K562 (cell line): ENCODE results near the gene MBIP. TPM values are rescaled to one million over a fixed set of nuclear protein-coding genes. Genes with fewer than 3 reads are reported as not detected.

Experiments
- ATAC-seq: fragments of 200-7000 bp; cut with Tn5 transposase; 3 replicates; pipeline ENCODE4 v1.9.1; 2020; ENCODE audit warnings: moderate library complexity
- BruUV-seq: library from RNA; stranded (reverse); fragments of 400-500 nt; replicated peaks from 2 replicates; lab custom pipeline; 2021; lab: Mats Ljungman, UMichigan
- CTCF ChIA-PET: fragments of 300-600 bp; formaldehyde crosslinking; extraction: SDS; loops from one replicate; lab custom pipeline; 2021; ENCODE audit warnings: low intra/inter-chr PET ratio; lab: Yijun Ruan, JAX
- POLR2A ChIA-PET: fragments of 300-600, 350-650 bp; sonication (Branson Sonifier 250); formaldehyde crosslinking; extraction: SDS; loops from one replicate; lab custom pipeline; 2021; ENCODE audit warnings: antibody characterized with exemption, inconsistent platforms; lab: Yijun Ruan, JAX
- DNase-seq, 4 experiments: peaks; one replicate each; pipeline versions ENCODE4 v3.0.0 to v3.0.0-alpha.2; 2011 to 2018; ENCODE audit warnings: low spot score in 3 of 4, mixed read lengths in 3 of 4; ENCODE audit errors: extremely low read depth in 1 of 4
- FAIRE-seq: peaks from 2 replicates; lab custom pipeline; 2011; peaks lifted over from hg19 to GRCh38; lab: Jason Lieb, UNC
- H2AFZ ChIP-seq: 2 replicates; pipeline ENCODE4 v1.6.0; 2011; ENCODE audit warnings: low read depth, low read length, control low read depth, inconsistent platforms
- H3K27ac ChIP-seq: fragments of 200-600 bp; 3 replicates; pipeline ENCODE4 v1.8.0; 2011; ENCODE audit warnings: low read depth, mild to moderate bottlenecking, control low read depth, inconsistent platforms, low read length, moderate library complexity, mixed read lengths; ENCODE audit errors: extremely low read depth
- H3K27me3 ChIP-seq, 2 experiments: fragments of 300-600 bp in 1 of 2; 2 replicates in 1 of 2; 3 replicates in 1 of 2; pipeline versions ENCODE4 v1.6.0 to v1.8.0; 2011; ENCODE audit warnings: inconsistent platforms in 2 of 2, low read length in 2 of 2, mild to moderate bottlenecking in 1 of 2, mixed read lengths in 1 of 2, moderate library complexity in 1 of 2; ENCODE audit not compliant: control insufficient read depth in 2 of 2, insufficient read depth in 2 of 2
- H3K36me3 ChIP-seq: fragments of 300-600 bp; 3 replicates; pipeline ENCODE4 v1.8.0; 2011; ENCODE audit warnings: mild to moderate bottlenecking, low read length, inconsistent platforms; ENCODE audit not compliant: control insufficient read depth, insufficient read depth
- H3K4me1 ChIP-seq, 2 experiments: fragments of 200-600 bp in 1 of 2; replicated peaks in 1 of 2; 2 replicates in 1 of 2; 3 replicates in 1 of 2; pipeline versions ENCODE4 v1.5.1 to v1.8.0; 2011; ENCODE audit warnings: inconsistent platforms in 2 of 2, low read length in 2 of 2, mild to moderate bottlenecking in 1 of 2, mixed read lengths in 1 of 2, moderate library complexity in 1 of 2; ENCODE audit not compliant: control insufficient read depth in 2 of 2, insufficient read depth in 2 of 2
- H3K4me2 ChIP-seq: 2 replicates; pipeline ENCODE4 v1.6.1; 2011; ENCODE audit warnings: low read length, control low read depth, inconsistent platforms, mixed read lengths; ENCODE audit not compliant: insufficient read depth
- H3K4me3 ChIP-seq: fragments of 200-600 bp; sonication (generic), shearing (Covaris generic); 2 replicates; pipeline ENCODE4 v1.5.1; 2016; ENCODE audit warnings: control low read depth, inconsistent platforms
- H3K79me2 ChIP-seq: fragments of 200-600 bp; 3 replicates; pipeline ENCODE4 v1.8.0; 2011; ENCODE audit warnings: low read length, inconsistent platforms; ENCODE audit not compliant: control insufficient read depth, insufficient read depth
- H3K9ac ChIP-seq, 2 experiments: 2 replicates each; pipeline versions ENCODE4 v1.6.0 to v1.6.1; 2011; ENCODE audit warnings: low read depth in 2 of 2, low read length in 2 of 2, control low read depth in 1 of 2, inconsistent platforms in 1 of 2, mild to moderate bottlenecking in 1 of 2, mixed read lengths in 1 of 2; ENCODE audit not compliant: insufficient read depth in 1 of 2
- H3K9me1 ChIP-seq: one replicate; pipeline ENCODE4 v1.6.0; 2011; ENCODE audit warnings: inconsistent platforms, mild to moderate bottlenecking, low read length, moderate library complexity; ENCODE audit not compliant: control insufficient read depth, insufficient read depth
- H3K9me3 ChIP-seq: replicated peaks from 2 replicates; pipeline ENCODE4 v1.5.1; 2011; ENCODE audit warnings: low read depth, low read length, inconsistent platforms; ENCODE audit not compliant: control insufficient read depth, insufficient read depth
- H4K20me1 ChIP-seq: replicated peaks from 2 replicates; pipeline ENCODE4 v1.6.1; 2011; ENCODE audit warnings: low read length, inconsistent platforms, mixed read lengths; ENCODE audit not compliant: control insufficient read depth, insufficient read depth
- ATF7 ChIP-seq: fragments of 450-650 bp; IDR thresholded peaks from 2 replicates; pipeline ENCODE4 v1.7.1; 2014; ENCODE audit warnings: mild to moderate bottlenecking, moderate library complexity
- MAZ ChIP-seq, 2 experiments: fragments of 450-650 bp in 1 of 2; sonication (generic) in 1 of 2; formaldehyde crosslinking; IDR thresholded peaks in 1 of 2; conservative IDR thresholded peaks in 1 of 2; 2 replicates each; pipeline versions ENCODE4 v1.4.0 to v1.5.0; 2020; ENCODE audit warnings: mild to moderate bottlenecking in 1 of 2, missing genetic modification reagents in 1 of 2
- PTBP1 ChIP-seq: fragments of 200-400 bp; formaldehyde crosslinking; IDR thresholded peaks from 2 replicates; pipeline ENCODE4 v1.6.1; 2017; ENCODE audit warnings: low read depth, low read length
- RBFOX2 ChIP-seq: fragments of 200-400 bp; formaldehyde crosslinking; IDR thresholded peaks from 2 replicates; pipeline ENCODE4 v1.6.1; 2017; ENCODE audit warnings: low read depth, mild to moderate bottlenecking, low read length, moderate library complexity
- TSC22D4 ChIP-seq: fragments of 450-650 bp; IDR thresholded peaks from 2 replicates; pipeline ENCODE4 v1.6.1; 2016; ENCODE audit warnings: missing genetic modification characterization, missing biosample characterization, control low read depth
- ZFP1 ChIP-seq: fragments of 450-650 bp; formaldehyde crosslinking; IDR thresholded peaks from 2 replicates; pipeline ENCODE4 v1.4.0; 2020; ENCODE audit warnings: mild to moderate bottlenecking, mixed read lengths
- WGBS: fragments of 100-300 bp; shearing (Covaris generic); methylation state at CpG from one replicate; pipeline ENCODE4 v1.1.6; 2016; ENCODE audit warnings: low coverage, mixed read lengths; ENCODE audit not compliant: insufficient coverage; ENCODE audit errors: missing lambda C conversion rate; 5-methylcytosine and 5-hydroxymethylcytosine counted together
- in situ Hi-C: fragments of 300-500 bp; cut with MboI; formaldehyde crosslinking; loops from 4 replicates; pipeline ENCODE4 v1.15.0; 2018; ENCODE audit warnings: inconsistent platforms, mixed read lengths
- intact Hi-C: fragments of 100-400 bp; cut with micrococcal nuclease; formaldehyde crosslinking; loops from 2 replicates; pipeline ENCODE4 v1.14.2; 2022
- polyA plus RNA-seq, 8 experiments: library from polyadenylated mRNA; depleted of rRNA in 4 of 8; stranded (reverse) in 5 of 8; unstranded in 3 of 8; fragments of >200 nt; fragmentation: Nextera tagmentation in 2 of 8; fragmentation: Illumina TruSeq in 1 of 8; extraction: Ambion mirVana in 2 of 8; extraction: Trizol in 1 of 8; gene quantifications; 2 replicates each; pipeline versions ENCODE4 v1.2.1 to v1.2.3, GENCODE V29; 2011 to 2014; ENCODE audit warnings: inconsistent platforms in 1 of 8, missing spikeins in 1 of 8
- total RNA-seq, 7 experiments: library from RNA; depleted of rRNA in 6 of 7; stranded (reverse); fragments of >200 nt in 6 of 7; fragmentation: Illumina TruSeq in 2 of 7; extraction: Trizol in 2 of 7; gene quantifications; 2 replicates each; pipeline versions ENCODE4 v1.2.1 to v1.2.3, GENCODE V29; 2011 to 2021; ENCODE audit warnings: low replicate concordance in 1 of 7
- TF ChIP-seq, protein P1 (sequence below), 2 experiments: fragments of 450-650 bp; IDR thresholded peaks; 2 replicates each; pipeline ENCODE4 v1.6.1; 2016
- TF ChIP-seq, protein P2 (sequence below), 2 experiments: fragments of 450-650 bp in 1 of 2; sonication (generic) in 1 of 2; formaldehyde crosslinking in 1 of 2; IDR thresholded peaks; 2 replicates each; pipeline versions ENCODE4 v1.7.1 to v1.9.0; 2016 to 2022; ENCODE audit warnings: inconsistent platforms in 1 of 2, mild to moderate bottlenecking in 1 of 2, missing genetic modification reagents in 1 of 2

The MBIP gene
- total and polyA plus RNA-seq, 9 of the 15 experiments (the other 6 are each of a cell fraction or from before 2014, with no cell fraction given) = 8.4 to 31.1 (median 19.4) TPM

GRCh38 chr14:36344211-36344610 lies 23.8 kb upstream of the MBIP start:
- H3K27ac ChIP-seq = no peak overlapping the region
- POLR2A ChIA-PET = no interaction called here
- H3K9me3 ChIP-seq = no peaks in the 10 kb centered on the region
- no peaks in the 10 kb centered on the region for H3K36me3 ChIP-seq
- no peaks in the 10 kb centered on the region for H4K20me1 ChIP-seq
- DNase-seq = no peak
- no TSS peak for BruUV-seq
- H3K9me1 ChIP-seq = no peaks in the 10 kb centered on the region
- 0% methylated on average over 2 of the region's 2 CpGs for WGBS
- TF ChIP-seq, protein P1, sequence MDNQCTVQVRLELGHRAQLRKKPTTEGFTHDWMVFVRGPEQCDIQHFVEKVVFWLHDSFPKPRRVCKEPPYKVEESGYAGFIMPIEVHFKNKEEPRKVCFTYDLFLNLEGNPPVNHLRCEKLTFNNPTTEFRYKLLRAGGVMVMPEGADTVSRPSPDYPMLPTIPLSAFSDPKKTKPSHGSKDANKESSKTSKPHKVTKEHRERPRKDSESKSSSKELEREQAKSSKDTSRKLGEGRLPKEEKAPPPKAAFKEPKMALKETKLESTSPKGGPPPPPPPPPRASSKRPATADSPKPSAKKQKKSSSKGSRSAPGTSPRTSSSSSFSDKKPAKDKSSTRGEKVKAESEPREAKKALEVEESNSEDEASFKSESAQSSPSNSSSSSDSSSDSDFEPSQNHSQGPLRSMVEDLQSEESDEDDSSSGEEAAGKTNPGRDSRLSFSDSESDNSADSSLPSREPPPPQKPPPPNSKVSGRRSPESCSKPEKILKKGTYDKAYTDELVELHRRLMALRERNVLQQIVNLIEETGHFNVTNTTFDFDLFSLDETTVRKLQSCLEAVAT (IDR thresholded peaks at IDR 0.05) = no peak
- TF ChIP-seq TSC22D4 (tag) (no peak), MAZ (CRISPR knock-in tag; conservative IDR thresholded peaks at IDR 0.05 in 1 of 2, IDR thresholded peaks at IDR 0.05 in 1 of 2) (no peak), ZFP1 (CRISPR knock-in tag) (no peak), RBFOX2 (no peak), ATF7 (no peak), PTBP1 (no peak)
- TF ChIP-seq, protein P2, sequence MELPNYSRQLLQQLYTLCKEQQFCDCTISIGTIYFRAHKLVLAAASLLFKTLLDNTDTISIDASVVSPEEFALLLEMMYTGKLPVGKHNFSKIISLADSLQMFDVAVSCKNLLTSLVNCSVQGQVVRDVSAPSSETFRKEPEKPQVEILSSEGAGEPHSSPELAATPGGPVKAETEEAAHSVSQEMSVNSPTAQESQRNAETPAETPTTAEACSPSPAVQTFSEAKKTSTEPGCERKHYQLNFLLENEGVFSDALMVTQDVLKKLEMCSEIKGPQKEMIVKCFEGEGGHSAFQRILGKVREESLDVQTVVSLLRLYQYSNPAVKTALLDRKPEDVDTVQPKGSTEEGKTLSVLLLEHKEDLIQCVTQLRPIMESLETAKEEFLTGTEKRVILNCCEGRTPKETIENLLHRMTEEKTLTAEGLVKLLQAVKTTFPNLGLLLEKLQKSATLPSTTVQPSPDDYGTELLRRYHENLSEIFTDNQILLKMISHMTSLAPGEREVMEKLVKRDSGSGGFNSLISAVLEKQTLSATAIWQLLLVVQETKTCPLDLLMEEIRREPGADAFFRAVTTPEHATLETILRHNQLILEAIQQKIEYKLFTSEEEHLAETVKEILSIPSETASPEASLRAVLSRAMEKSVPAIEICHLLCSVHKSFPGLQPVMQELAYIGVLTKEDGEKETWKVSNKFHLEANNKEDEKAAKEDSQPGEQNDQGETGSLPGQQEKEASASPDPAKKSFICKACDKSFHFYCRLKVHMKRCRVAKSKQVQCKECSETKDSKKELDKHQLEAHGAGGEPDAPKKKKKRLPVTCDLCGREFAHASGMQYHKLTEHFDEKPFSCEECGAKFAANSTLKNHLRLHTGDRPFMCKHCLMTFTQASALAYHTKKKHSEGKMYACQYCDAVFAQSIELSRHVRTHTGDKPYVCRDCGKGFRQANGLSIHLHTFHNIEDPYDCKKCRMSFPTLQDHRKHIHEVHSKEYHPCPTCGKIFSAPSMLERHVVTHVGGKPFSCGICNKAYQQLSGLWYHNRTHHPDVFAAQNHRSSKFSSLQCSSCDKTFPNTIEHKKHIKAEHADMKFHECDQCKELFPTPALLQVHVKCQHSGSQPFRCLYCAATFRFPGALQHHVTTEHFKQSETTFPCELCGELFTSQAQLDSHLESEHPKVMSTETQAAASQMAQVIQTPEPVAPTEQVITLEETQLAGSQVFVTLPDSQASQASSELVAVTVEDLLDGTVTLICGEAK (IDR thresholded peaks at IDR 0.05) = no peak
- TF ChIP-seq, protein P2 (CRISPR knock-in tag; IDR thresholded peaks at IDR 0.05) = no peak
- TF ChIP-seq, all 486 proteins: peak for 0
- no peak overlapping the region for H3K9ac ChIP-seq
- ATAC-seq (no peak), FAIRE-seq (no peak)
- intact Hi-C loops = no loop called here
- H3K4me2 ChIP-seq = no peak overlapping the region
- CTCF ChIA-PET = no interaction called here
- H2AFZ ChIP-seq = no peak overlapping the region
- H3K79me2 ChIP-seq = no peaks in the 10 kb centered on the region
- H3K27me3 ChIP-seq = no peaks in the 10 kb centered on the region
- H3K4me3 ChIP-seq = no peak overlapping the region
- in situ Hi-C loops = no loop called here
- no peaks in the 10 kb centered on the region for H3K4me1 ChIP-seq
